ENCODE results near the gene FUCA1. TPM values are rescaled to one million over a fixed set of nuclear protein-coding genes. Genes with fewer than 3 reads are reported as not detected.
"Not testable (repeated sequence)": the region's sequence is repeated elsewhere in the genome, so short reads cannot be mapped to it uniquely, and the experiment has no call there.

Gene FUCA1
- total and polyA plus RNA-seq, 12 donors: 17.9 to 109 (median 59.1) TPM

DNA sequence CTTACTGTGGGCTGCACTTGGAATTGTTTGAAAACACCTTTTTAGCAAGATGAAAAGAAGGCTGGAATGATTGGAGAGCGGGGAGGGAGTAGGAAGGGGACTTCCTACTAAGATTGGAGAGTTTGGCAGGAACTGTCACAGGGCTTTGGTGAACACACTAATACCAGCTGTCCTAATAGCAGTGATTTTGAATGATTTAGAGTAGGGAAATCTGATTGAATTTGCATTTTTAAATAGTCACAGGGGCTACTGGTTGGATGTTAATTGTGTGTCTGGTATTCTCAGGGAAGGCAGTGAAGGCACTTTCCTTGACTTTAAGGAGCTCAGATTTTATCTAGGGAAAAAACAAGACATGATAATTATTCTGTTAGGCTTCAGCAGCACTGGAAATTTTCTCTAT, 40.4 kb downstream of the FUCA1 start:
- Histone ChIP-seq H3K36me3 (replicated peaks in 1 of 2) (no peaks in the 10 kb centered on the region), H3K27me3 (no peaks in the 10 kb centered on the region), H3K27ac (no peak overlapping the region), H3K9me3 (replicated peaks in 1 of 3) (no peaks in the 10 kb centered on the region), H3K4me1 (replicated peaks in 1 of 2) (peaks cover 0 to 10% of the 10 kb centered on the region in 2 donors), H3K4me3 (no peak overlapping the region)
- intact Hi-C loops (cut with DNase I): no loop called here
- 72 to 92% (median 85%) methylated on average over 1 of the region's 1 CpG for WGBS, 4 donors
- DNase-seq: no peak
- TF ChIP-seq, protein P1, sequence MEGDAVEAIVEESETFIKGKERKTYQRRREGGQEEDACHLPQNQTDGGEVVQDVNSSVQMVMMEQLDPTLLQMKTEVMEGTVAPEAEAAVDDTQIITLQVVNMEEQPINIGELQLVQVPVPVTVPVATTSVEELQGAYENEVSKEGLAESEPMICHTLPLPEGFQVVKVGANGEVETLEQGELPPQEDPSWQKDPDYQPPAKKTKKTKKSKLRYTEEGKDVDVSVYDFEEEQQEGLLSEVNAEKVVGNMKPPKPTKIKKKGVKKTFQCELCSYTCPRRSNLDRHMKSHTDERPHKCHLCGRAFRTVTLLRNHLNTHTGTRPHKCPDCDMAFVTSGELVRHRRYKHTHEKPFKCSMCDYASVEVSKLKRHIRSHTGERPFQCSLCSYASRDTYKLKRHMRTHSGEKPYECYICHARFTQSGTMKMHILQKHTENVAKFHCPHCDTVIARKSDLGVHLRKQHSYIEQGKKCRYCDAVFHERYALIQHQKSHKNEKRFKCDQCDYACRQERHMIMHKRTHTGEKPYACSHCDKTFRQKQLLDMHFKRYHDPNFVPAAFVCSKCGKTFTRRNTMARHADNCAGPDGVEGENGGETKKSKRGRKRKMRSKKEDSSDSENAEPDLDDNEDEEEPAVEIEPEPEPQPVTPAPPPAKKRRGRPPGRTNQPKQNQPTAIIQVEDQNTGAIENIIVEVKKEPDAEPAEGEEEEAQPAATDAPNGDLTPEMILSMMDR (IDR thresholded peaks at IDR 0.05): no peak
- no peak for TF ChIP-seq POLR2A (IDR thresholded peaks at IDR 0.05)

DNA sequence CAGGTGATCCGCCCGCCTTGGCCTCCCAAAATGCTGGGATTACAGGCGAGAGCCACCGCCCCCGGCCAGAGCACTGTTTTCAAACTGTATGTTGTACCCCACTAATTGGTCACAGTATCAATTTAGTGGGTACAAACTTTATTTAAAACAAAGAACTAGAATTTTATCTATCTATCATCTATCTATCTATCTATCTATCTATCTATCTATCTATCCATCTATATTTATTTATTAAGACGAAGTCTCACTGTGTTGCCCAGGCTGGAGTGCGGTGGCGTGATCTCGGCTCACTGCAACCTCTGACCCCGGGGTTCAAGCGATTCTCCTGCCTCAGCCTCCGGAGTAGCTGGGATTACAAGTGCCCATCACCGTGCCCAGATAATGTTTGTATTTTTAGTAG, 41.5 kb downstream of the FUCA1 start:
- H3K9me3 ChIP-seq (replicated peaks in 1 of 3); DNase-seq; H3K27me3 ChIP-seq; H3K4me1 ChIP-seq (replicated peaks in 1 of 2); H3K36me3 ChIP-seq (replicated peaks in 1 of 2); intact Hi-C loops (cut with DNase I); H3K27ac ChIP-seq; H3K4me3 ChIP-seq: not testable (repeated sequence)
- WGBS, 4 donors: 95 to 99% (median 97%) methylated on average over 13 of the region's 13 CpGs

DNA sequence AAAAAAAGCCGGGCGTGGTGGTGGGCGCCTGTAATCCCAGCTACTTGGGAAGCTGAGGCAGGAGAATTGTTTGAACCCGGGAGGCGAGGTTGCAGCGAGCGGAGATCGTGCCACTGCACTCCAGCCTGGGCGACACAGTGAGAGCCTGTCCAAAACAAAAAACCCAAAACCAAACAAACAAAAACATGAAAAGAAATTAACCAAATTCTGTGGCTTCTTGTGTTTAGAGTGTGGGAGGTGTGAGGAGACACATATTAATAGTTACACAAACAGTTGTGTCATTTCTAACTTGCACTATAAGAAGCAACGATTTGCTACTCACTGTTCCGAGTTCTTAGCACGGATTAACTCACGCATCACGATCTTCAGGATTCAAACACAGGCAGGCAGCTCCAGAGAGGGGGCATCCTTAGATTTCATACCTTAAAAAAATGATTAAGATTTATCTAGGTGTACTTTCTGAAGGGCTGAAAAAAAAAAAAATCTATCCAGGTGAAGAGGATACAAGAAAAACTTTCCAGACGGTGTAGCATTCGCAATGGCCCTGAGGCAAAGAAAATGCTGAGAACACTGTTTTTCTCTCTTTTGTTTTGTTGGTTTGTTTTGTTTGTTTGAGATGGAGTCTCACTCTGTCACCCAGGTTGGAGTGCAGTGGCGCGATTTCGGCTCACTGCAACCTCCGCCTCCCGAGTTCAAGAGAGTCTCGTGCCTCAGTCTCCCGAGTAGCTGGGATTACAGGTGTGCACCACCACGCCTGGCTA, 42.1 kb downstream of the FUCA1 start:
- intact Hi-C loops (cut with DNase I): no loop called here
- H3K4me1 ChIP-seq (replicated peaks in 1 of 2): peaks cover 0 to 10% of the 10 kb centered on the region in 2 donors
- H3K9me3 ChIP-seq (replicated peaks in 1 of 3): no peaks in the 10 kb centered on the region
- no peaks in the 10 kb centered on the region for H3K27me3 ChIP-seq
- WGBS, 4 donors: 61 to 65% (median 62%) methylated on average over 24 of the region's 24 CpGs
- H3K27ac ChIP-seq: peak overlapping the region in 2 of 5 donors; percentile 86 to 91
- TF ChIP-seq POLR2A (IDR thresholded peaks at IDR 0.05): no peak
- TF ChIP-seq, protein P1 (IDR thresholded peaks at IDR 0.05): no peak
- H3K4me3 ChIP-seq: peak overlapping the region in 2 of 4 donors; percentile 89 to 92
- DNase-seq: no peak
- no peaks in the 10 kb centered on the region for H3K36me3 ChIP-seq (replicated peaks in 1 of 2)

DNA sequence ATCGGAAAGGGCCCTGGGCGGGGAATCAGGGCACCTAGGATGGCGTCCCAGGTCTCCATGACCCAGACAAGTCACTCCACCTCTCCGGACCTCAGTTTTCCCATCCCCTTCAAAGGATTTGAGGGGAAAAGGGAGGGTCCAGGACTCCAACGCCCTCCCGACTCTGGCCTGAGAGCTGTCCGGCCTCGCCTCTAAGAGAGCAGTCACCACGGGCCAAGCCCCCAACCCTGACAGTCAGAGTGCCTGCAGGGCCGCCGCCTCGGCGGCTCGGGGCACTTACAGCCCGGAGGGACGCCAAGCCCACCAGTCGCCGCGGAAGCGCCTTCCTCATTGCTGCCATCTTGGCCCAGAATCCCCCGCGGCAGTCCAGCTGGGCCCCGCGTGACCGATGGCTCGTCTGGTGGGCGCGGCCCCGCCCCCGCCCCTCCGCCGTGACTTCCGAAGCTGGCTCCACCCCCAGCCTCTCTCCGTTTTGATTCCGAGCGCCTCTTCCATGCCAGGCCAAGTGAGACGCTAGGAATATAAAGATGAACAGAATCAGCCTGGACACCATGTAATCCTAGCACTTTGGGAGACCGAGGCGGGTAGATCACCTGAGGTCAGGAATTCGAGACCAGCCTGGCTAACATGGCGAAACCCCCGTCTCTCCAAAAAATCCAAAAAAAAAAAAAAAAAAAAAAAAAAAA, 42.9 kb downstream of the FUCA1 start, which contains the start of gene HMGCL:
Gene HMGCL, minus strand, starts transcription at position 354 of the 686 bp plus-strand sequence. Its CDS starts 14 bp downstream, at position 340.
- Histone ChIP-seq H3K27me3 (no peaks in the 10 kb centered on the region), H3K27ac (peak within 1 kb of the TSS; percentile 47 to 94 (median 86)), H3K4me3 (peak within 1 kb of the TSS; percentile 46 to 92 (median 90)), H3K9me3 (replicated peaks in 1 of 3) (no peaks in the 10 kb centered on the region), H3K36me3 (replicated peaks in 1 of 2) (no peaks in the 10 kb centered on the region), H3K4me1 (replicated peaks in 1 of 2) (peaks cover 0 to 10% of the 10 kb centered on the region in 2 donors)
- intact Hi-C loops (cut with DNase I): no loop called here
- 0 to 2% (median 1%) methylated on average over 4 to 42 of the region's 42 CpGs for WGBS, 4 donors
- peak; percentile 71 to 91 for TF ChIP-seq POLR2A (IDR thresholded peaks at IDR 0.05)
- TF ChIP-seq, protein P1 (IDR thresholded peaks at IDR 0.05): no peak
- peak; percentile 90 to 95 (median 92) for DNase-seq
